Left ventricle myocardium inferior (tissue), 1 donor: Measurements from ENCODE around the gene DNASE1L3. TPM values are rescaled to one million over a fixed set of nuclear protein-coding genes. Genes with fewer than 3 reads are reported as not detected.

Experiments used
- DNase-seq: peaks from one replicate; pipeline ENCODE4 v3.0.0-alpha.2; 2020
- H3K27ac ChIP-seq: fragments of 200-600 bp; replicated peaks from 2 replicates; pipeline ENCODE4 v1.8.0; 2021
- H3K27me3 ChIP-seq: fragments of 200-600 bp; 2 replicates; pipeline ENCODE4 v1.8.0; 2021; ENCODE audit warnings: low read depth
- H3K36me3 ChIP-seq: fragments of 200-600 bp; 2 replicates; pipeline ENCODE4 v1.8.0; 2021
- H3K4me1 ChIP-seq: fragments of 200-600 bp; 2 replicates; pipeline ENCODE4 v1.8.0; 2021
- H3K4me3 ChIP-seq: fragments of 200-600 bp; 2 replicates; pipeline ENCODE4 v1.8.0; 2021; ENCODE audit warnings: mild to moderate bottlenecking, moderate library complexity
- H3K9me3 ChIP-seq: fragments of 200-600 bp; replicated peaks from 2 replicates; pipeline ENCODE4 v1.8.0; 2021
- CTCF ChIP-seq: fragments of 200-600 bp; IDR thresholded peaks from 2 replicates; pipeline ENCODE4 v1.8.0; 2021; ENCODE audit warnings: antibody characterized with exemption, mild to moderate bottlenecking, borderline replicate concordance
- intact Hi-C: fragments of 100-400 bp; cut with micrococcal nuclease; formaldehyde crosslinking; loops from one replicate; pipeline ENCODE4 v1.11.0; 2022
- total RNA-seq: library from RNA; stranded (reverse); fragmentation: NEBNext Ultra II Directional; extraction: Animal tissue kit (Norgen Biotek cat#: 25700); gene quantifications from one replicate; pipeline ENCODE4 v1.2.1, GENCODE V29; 2021
- donor health status: DM: no; HTN: yes; CAD: no; lungs with severe emphysema.

DNASE1L3 gene
- total RNA-seq, 1 donor from 2014 or later = 4.5 TPM

GRCh38 chr3:58217209-58217811 is 6.5 kb upstream of the DNASE1L3 start:
- Histone ChIP-seq H3K27ac (peak overlapping the region; percentile 71), H3K4me1 (peaks cover 26% of the 10 kb centered on the region), H3K27me3 (no peaks in the 10 kb centered on the region), H3K9me3 (no peaks in the 10 kb centered on the region), H3K36me3 (no peaks in the 10 kb centered on the region), H3K4me3 (peak overlapping the region; percentile 17)
- intact Hi-C loops = no loop called here
- DNase-seq = peak; percentile 66
- peak; percentile 76 for TF ChIP-seq CTCF

GRCh38 chr3:58216496-58217195 is 5.9 kb upstream of the DNASE1L3 start:
- no peak for TF ChIP-seq CTCF
- no peaks in the 10 kb centered on the region for H3K36me3 ChIP-seq
- intact Hi-C loops = no loop called here
- no peaks in the 10 kb centered on the region for H3K9me3 ChIP-seq
- H3K27ac ChIP-seq = peak overlapping the region; percentile 71
- no peak for DNase-seq
- H3K27me3 ChIP-seq = no peaks in the 10 kb centered on the region
- no peak overlapping the region for H3K4me3 ChIP-seq
- H3K4me1 ChIP-seq = peaks cover 26% of the 10 kb centered on the region

GRCh38 chr3:58215317-58216025 is 4.7 kb upstream of the DNASE1L3 start:
- no peak for TF ChIP-seq CTCF
- H3K4me3 ChIP-seq = no peak overlapping the region
- no peaks in the 10 kb centered on the region for H3K9me3 ChIP-seq
- intact Hi-C loops = no loop called here
- H3K27ac ChIP-seq = no peak overlapping the region
- no peaks in the 10 kb centered on the region for H3K27me3 ChIP-seq
- no peak for DNase-seq
- peaks cover 30% of the 10 kb centered on the region for H3K4me1 ChIP-seq
- no peaks in the 10 kb centered on the region for H3K36me3 ChIP-seq

GRCh38 chr3:58214484-58215316 is 3.9 kb upstream of the DNASE1L3 start:
- Histone ChIP-seq H3K36me3 (no peaks in the 10 kb centered on the region), H3K27ac (no peak overlapping the region), H3K4me3 (no peak overlapping the region), H3K9me3 (no peaks in the 10 kb centered on the region), H3K4me1 (peaks cover 30% of the 10 kb centered on the region), H3K27me3 (no peaks in the 10 kb centered on the region)
- intact Hi-C loops = no loop called here
- TF ChIP-seq CTCF = no peak
- no peak for DNase-seq

GRCh38 chr3:58209933-58210332 is 839 bp downstream of the DNASE1L3 start:
- no peak overlapping the region for H3K4me3 ChIP-seq

More at GRCh38 chr3:58209933-58210332, 839 bp downstream of the DNASE1L3 start:
- no peaks in the 10 kb centered on the region for H3K36me3 ChIP-seq
- TF ChIP-seq CTCF = no peak
- no peak overlapping the region for H3K27ac ChIP-seq
- peaks cover 10% of the 10 kb centered on the region for H3K4me1 ChIP-seq
- no peaks in the 10 kb centered on the region for H3K27me3 ChIP-seq
- intact Hi-C loops = no loop called here
- DNase-seq = no peak
- H3K9me3 ChIP-seq = no peaks in the 10 kb centered on the region
